GM19328 (cell line): Measurements from ENCODE around the gene LRRC32.

Experiments
- ATAC-seq: cut with Tn5 transposase; IDR thresholded peaks from one replicate; pipeline ENCODE4 v1.9.1; 2021; ENCODE audit warnings: mild to moderate bottlenecking, moderate library complexity; ENCODE audit not compliant: unreplicated experiment

The LRRC32 gene

DNA sequence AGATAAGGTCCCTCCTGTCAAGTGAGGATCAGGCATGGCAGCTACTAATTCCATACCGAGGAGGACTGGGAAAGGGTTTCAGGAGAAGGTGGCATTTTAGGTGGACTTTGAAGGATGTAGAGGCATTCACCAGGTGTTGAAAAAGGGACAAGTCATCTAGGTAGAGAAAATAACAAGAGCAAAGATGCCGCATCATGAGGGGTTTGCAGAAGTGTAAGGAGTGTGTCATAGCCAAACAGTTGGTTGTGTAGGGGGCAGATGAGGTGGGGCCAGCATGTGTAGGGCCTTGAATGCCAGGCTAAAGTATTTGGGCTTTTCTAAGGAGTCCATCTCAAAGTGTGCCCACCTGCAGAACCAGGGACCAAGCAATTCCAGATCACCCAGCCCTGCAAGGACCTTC, 11.6 kb upstream of the LRRC32 start:
- ATAC-seq = no peak

DNA sequence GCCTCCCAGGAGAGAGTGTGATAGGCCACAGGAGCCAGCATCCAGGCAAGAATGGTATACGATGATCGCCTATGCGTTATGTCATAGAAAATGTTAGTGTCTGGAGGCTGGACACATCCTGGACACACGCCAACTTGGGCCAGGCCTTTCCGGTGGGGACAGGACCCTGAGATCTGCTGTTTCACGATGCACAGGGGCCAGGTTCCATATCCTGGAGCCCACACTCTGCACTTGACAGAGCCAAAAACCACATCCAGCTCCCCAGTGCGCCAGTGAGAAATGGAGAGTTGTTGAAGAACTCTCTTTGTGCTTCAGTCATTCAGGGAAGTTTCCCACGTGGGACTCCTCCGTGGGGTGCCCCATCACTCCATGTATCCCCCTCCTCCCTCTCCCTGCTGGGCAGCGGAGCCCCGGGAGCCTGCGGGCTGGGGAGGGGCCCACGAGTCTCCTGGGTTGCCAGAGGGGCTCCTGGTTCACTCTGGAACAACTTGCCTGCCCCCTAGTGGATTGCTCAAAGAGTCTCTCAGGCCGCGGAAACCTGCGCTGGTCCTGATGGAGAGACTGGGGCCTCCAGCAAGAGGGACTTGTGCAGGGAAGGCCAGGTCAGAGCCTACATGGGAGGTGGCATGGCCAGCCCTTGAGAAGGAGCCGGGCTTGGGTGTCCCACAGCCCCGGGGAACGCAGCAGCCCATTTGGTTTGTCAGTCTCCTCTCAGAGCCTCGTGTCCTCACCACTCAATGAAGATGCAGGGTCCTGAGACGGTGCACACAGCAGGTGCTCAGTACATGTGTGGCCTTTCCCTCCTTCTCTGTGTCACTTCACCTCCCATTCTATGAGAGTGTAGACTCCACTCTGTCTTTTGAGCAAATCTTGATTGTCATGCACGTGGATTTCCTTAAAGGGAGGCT, 10.2 kb upstream of the LRRC32 start:
- ATAC-seq = no peak

DNA sequence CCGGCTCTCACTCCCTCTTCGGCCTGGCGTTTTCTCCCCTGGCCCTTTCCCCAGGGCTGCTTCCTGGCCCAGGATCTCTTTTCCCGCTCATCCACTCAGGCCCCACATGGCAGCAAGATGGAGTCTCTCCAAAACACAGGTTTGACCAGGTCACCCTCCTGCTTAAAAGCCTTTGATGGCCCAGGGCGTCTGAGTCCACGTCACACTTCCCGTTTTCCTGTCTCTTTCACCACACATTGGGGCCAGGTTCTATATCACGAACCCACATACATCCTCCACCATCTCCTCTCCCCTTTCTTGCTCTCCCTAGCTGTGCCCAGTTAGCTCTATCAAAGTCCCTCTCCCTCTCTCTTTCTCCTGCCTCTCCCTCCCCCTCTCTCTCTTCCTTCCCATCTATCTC, 7.8 kb upstream of the LRRC32 start:
- ATAC-seq = no peak

DNA sequence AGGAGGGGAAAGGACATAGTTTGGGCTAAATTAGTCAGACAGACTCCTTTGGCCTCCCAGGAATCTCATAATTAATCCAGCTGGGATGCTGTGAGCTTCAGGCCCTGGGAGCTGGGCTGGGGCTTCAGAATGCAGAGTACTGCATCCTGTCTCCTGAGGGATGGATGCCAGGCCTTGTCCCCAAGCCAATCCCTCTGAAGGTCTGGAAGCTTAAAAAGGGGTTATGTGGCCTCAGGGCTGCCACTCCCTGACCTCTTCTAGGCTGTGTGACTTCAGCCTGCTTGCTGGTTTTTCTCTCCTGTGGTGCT, 6.9 kb upstream of the LRRC32 start:
- no peak for ATAC-seq

DNA sequence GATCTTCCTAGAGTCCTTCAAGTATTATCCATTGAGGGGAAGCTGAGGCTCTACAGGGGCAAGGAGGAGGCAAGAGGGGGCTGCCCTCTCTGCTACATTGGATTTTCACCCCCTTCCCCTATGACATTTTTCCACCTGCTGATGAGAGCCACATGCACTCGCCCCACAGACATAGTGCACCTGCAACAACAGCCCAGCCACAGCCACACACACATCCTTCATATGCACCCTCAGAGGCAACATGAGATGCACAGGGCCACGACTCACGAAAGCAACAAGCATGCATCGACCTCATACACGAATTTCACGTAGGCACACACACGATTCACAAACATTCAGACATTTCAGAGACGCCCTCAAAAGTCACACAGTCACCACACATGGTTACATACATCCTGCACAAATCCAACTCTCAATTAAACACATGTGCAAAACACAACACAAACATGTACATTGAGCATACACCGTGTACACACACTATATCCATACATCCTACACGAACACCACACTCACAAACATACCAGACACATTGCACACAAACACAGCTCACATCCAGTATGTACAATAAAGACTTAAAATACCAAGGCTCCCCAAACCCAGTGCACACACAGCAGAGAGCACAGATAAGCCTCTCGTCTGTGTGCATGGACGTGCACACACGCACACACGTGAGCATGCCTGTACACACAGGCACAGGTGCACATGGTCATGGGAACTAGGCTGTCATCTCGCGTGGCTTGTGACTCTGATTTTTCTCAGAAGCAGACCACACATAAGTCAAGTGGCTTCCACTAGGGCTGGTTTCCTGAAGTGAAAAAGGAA, 6.3 kb upstream of the LRRC32 start:
- no peak for ATAC-seq

DNA sequence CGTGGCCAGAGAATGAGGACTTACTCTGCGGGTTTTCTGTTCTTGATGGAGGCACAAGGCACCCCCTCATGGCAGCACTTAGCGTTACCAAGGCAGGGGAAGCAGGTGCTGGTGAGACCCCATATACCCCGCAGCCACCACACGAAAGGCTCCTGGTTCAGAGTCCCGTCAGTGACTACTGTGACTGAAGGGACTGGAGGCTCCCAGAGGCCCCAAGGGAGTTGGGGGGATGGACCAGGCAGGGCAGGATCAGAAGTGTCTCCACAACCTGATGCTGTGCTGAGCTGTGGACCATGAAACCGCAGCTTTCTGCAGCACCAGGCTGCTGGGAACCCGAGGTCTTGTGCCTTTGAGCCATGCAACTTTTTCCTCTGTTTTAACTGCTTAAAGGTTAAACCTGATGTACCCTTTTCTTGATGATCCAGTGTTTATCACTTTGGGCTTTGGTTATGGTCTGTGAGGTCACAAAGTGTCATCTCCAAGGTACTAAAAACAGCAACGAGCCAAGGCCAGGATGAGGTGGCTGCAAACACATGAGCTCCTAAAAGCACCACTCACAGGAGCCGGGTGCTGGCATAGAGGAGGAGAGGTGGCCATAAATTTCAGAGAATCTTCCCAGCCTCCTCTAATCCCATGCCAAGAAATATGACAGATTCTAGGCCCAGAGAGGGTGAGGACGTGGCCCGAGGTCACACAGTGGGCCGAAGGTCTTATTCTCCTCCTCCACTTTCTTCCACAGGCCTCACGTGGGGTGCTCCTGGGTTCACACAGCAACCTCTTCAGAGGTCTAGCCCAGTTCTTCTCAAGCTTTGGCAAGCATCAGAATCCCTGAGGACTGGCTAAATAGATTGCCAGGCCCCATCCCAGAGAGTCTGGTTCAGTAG, 4.2 kb upstream of the LRRC32 start:
- ATAC-seq = no peak

DNA sequence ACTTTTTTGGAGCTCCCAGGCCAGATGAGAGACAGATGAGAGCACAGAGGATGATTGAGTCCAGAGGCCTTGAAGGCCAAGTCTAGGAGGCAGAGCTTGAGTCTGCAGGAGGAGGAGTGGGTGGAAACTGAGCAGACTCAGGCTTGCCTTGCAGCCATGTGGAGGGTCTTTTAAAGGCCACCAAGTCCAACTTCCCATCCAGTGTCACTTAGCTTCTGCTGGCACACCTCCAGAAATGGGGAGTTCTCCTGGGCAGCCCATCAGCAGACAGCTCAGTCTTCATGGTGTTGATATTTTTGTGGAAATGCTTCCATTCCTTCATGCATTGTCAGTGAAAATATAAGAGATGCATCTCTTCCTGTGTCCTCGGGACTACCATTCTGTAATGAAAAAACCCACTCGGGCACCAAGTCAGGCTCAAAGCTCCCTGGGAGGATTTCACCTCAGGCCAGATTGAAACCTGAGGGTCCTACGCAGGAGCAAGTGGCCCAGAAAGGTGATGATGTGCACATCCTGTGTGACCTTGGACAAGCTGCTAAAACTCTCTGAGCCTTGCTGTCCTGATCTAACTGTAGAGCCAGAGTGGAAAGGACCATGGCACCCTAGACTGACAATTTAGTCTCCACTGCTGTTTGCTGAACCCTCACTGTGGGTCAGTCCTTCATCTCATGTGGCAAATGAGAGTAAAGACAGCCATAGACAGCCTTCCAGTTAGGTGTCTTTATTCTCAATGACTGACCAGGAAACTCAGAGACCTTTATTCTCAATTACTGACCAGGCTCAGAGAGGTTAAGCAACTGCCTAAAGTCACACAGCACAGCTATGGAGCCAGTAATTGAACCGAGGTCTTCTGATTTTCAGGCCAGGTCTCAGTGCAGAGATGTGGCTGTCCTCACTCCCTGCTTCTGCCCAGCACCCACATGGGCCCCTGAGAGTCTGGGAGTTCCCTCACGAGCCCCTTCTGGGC, 2.9 kb upstream of the LRRC32 start:
- no peak for ATAC-seq

DNA sequence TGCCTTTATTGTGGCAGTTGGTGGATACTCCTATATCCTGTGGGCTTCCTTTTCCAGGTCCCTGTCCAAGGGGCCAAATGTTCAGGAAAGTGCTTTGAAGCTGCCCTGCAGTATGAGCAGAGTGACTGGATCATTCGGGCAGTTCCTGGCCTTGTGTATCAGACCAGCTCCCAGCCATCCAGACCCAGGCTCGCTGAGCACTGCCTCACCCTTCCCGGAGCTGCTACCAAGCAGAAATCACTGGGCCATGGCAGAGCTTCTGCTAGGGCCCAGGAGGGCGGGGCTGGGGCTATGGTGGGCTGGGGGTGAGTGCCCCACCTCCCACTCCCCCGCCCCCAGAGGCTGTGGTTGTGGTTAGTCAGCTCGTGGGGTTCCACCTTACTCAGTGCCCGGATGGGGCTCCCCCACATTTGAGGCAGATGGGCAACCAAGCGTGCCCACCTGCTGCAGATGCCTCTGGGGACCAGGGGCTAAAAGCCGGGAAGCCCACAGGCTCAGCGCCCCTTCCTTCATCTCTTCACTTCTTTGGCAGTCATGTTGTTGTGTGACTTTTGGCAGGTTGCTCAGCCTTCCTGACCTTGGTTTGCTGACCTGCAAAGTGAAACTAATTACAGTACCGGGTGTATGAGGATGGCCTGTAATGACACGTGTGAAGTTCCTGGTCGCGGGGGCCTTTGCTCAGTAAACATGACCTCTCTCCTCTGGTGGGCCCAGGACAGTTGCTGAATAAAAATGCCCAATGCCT, 2.1 kb upstream of the LRRC32 start:
- peak; percentile 51 for ATAC-seq

DNA sequence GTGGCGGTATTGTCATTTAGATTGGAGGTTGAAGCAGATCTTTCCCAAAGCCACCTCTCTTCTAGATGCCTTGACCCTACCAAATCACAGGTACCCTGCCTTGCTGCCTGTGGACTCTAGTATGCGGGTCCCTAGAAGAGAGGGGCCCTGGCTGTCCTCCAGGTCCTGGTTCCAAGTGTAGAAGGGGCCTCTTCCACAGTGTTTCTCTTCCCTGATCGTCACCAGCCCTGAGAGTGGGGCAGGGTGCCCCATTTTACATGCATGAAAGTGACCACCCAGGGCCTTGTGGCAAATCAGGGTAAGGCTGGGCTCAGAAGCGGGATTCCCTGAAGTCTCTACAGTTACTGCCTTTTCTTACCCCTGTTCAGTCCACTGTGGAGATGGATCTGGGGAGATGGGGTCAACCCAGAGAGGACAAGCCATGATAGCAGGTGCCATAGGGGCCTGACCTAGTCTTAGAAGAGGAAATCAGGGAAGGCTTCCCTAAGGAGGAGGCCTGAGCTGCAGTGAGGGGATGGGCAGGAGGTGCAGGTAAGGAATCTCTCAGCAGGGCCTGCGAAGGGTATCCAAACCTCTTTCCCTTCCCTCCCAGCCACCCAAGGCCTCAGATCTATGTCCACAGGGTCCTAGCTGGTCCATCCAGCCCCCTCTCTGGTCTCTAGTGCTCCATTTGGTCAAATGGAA, 1.2 kb upstream of the LRRC32 start:
- no peak for ATAC-seq

DNA sequence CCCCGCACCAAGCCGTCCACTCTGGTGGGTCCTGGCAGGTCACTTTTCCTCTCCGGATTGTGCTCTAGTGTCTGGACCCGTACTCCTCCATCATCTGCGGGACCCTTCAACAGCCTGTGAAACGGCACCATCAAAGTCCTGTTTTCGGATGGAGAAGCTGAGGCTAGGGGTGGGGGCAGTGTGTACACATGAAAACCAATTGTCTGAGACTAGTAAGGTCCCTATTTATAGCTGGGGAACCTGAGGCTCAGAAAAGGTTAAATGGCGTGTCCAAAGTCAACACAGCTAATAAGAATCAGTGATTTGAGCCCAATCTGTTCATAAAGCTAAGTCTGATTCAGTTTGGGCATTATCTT, 668 bp upstream of the LRRC32 start:
- ATAC-seq = no peak

DNA sequence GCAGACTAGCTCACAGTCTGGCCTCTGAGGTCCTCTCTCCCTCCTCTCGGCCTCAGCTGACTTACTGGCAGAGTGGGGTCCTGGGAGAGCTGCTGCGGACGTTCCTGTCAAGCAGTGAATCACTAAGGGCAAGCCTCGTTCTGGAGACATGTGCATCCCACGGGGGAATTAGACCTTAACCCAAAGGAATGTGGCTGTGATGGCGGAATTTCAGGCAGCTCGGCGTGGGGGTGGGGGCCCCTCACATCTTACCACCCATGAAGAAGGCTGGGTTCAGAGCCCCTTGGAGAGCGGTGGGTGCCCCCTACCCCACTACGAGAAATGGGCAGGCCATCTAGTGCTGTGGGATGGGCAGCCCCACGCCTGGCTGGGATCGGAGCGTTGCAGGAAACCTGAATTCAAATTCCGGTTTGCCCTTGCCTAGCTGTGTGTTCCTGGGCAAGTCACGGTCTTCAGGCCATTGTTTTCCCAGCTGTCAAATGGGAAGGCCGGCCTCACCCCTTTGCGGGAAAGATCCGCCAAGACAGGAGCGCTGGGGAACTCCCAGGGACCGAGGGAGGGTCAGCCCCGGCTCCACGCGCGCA, 554 bp downstream of the LRRC32 start:
- no peak for ATAC-seq

DNA sequence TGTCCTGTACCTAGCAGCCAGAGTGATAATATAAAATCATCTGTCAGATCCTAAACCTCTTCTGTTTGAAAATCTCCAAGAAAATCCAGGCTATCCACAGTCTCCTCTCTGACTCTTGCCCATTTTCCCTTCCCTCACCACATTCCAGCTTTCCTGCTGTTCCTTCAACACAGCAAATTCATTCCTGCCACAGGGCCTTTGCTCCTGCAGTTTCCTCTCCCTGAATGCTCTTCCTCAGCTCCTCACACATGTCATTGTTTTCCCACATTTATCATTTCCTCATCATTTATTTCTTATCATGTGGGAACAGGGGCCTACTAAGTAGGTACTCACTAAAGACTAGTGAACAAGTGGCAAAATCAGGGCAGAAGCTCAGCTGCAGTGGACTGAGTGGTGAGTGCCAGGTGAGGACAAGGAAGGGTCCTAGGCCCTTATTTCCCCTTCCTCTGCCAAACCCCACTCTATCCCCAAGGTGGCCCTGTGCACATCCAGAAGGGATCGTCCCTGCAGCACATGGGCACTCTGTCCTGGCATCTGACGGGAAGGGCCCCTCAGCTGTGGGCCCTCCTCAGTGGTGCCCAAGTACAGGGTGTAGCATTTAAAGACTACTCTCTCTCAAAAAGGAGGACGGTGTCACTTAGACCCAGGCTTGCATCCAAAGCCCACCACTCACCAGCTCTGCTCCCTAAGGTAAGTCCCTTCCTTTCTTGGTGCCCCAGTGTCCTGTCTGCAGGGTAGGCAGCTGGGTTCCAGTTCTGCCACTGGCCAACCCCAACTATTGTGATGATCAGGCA, 2.0 kb downstream of the LRRC32 start:
- no peak for ATAC-seq

DNA sequence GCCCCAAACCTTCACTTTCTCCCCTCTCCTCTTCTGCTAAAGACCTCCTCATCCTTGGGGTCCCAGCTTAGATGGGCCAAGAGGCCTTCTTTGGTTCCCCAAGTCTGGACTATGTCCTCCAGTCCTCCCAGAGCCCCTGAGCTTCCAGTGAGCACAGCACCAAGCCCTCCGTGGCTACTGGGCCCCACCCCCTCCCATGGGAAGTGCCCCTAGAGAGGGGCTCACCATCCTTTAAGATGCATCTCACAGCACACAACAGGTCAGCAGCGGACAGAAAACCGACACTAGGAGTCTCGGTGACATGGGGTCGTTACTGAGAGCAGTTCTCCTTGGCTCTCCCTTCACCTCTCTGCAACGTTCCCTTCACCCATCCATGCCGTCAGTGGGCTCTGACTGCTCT, 2.7 kb downstream of the LRRC32 start:
- ATAC-seq = no peak

DNA sequence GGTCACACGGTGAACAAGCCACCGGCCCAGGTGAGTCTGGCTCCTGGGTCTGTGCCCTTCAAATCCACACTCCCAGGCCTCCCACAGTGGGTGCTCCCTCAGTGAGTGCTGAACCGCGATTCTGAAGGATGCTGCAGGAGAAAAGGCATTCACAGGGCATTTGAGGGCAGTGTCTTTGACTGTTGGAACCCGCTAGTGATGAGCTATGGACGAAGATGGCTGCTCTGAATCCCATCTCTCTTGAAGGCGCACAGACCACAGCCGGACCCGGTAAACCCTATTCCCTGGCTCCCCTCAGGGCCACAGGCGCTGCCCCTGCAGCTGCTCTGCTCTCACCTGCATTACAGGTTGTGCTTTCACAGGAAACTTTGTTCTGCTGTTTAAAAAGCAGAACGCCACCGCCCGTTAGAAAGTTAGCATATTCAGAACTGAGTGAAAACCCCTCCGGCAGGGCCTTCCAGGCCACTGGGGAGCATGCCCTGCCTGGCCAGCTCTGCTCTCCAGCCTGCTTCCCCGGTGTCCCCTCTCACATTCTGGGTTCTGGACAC, 3.2 kb downstream of the LRRC32 start:
- ATAC-seq = no peak

DNA sequence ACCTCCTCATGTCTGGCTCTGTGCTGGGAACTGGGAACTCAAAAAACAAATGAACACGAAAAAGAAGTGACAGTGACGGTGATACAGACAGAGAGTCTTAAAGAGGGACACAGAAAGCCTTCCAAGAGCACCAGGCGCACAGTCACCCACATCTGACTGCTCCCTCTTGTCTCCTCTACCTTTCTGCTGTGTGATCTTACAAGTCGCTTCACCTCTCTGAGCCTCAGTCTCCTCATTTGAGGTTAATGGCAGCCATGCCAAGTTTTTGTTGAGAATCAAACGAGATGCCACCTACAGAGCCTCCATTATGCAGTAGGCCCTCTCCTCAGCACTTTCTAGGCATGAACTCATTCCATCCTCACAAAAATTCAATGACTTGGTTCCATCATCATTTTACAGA, 3.7 kb downstream of the LRRC32 start:
- no peak for ATAC-seq

DNA sequence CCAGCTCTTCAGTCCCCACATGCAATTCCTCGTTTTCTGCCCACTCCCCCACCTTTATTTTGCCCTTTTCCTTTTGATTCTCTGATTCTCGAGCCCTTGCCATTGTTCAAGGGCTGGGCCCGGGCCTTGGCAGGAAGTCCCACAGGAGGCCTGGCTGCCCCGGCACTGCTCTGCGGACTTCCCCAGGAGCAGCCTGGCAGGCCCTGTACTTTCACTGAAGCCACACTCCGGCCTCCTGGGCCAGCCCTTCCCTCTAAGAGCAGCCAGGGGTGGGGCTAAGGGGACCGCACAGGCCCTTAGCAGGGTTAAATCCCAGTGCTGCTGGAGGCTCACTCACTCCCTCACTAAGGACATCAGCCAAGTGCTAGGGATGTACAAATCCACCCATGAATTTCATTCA, 4.1 kb downstream of the LRRC32 start:
- no peak for ATAC-seq

DNA sequence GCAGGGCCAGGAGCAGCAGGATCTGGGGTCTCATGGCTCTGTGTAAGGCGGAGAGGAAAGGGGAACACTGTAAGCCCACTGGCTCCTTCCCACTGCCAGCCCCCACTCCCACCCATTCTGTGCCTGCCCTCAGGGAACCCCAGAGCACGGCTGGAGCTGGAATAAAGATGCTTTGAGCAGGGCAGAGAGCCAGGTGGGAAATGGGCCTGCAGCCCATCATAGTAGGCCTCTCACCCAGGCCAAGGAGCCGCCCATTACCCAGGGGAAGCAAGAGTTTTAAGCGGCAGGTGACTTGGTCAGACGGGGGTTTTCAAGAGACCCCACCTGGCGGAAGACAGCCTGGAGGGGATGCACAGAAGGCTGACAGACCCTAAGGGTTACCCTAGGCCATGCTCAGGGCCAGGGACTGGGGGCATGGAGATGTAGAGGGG, 4.6 kb downstream of the LRRC32 start:
- no peak for ATAC-seq

DNA sequence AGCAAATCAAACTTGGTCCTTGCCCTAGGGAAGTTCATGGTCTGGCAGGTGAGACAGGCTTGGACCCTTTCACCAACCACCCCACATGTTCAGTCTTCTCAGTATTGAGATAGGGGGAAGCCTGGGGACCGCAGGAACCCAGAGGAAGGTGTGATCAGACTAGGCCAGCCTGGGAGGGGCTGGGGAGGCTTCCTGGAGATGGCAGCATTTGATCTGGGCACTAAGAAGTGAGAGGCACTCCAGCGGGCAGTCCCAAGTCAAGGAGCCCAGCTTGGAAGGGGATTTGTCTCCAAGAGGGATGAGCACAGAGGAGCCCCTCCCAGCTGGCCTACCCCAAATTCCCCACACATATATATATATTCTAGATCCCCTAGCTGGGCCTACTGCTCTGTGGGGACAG, 5.4 kb downstream of the LRRC32 start:
- no peak for ATAC-seq
